Measurements from ENCODE around the gene PIRT.

- TF ChIP-seq CTCF (optimal IDR thresholded peaks at IDR 0.05 in 1 of 3, IDR thresholded peaks at IDR 0.05 in 1 of 3, conservative IDR thresholded peaks at IDR 0.05 in 1 of 3; ENCODE audit: extremely low read depth in 1 of 3, insufficient read depth in 2 of 3, low read length in 3 of 3) (no peak), EZH2 (IDR thresholded peaks at IDR 0.05; ENCODE audit: low read length) (no peak)
Measured at GRCh38 chr17:10843811-10844210, 5.9 kb upstream of the PIRT start.

Measured in keratinocyte (primary cell).